ENCODE results near the gene ZNF101. TPM values are rescaled to one million over a fixed set of nuclear protein-coding genes. Genes with fewer than 3 reads are reported as not detected.
A peak's percentile ranks its signal among the peaks of the same experiment; 100 is the strongest.

The ZNF101 gene
- polyA plus RNA-seq (ENCODE audit: insufficient read length in 3 of 3): 10 to 100 TPM; 16.6 to 20.1 (median 16.9) TPM

- DNase-seq (ENCODE audit: low read depth in 3 of 3, low spot score in 2 of 3): peak; percentile 68 to 85 (median 80)
Measured at GRCh38 chr19:19668230-19669012, at the start of gene ZNF101. Gene ZNF101, plus strand, starts transcription at chr19:19668839. Its CDS starts 125 bp downstream, at chr19:19668964.

GRCh38 chr19:19619181-19619848 lies 49.3 kb upstream of the ZNF101 start:
- no peak for DNase-seq (ENCODE audit: low read depth in 3 of 3, low spot score in 2 of 3)

GRCh38 chr19:19619849-19620210 lies 48.8 kb upstream of the ZNF101 start:
- no peak for DNase-seq (ENCODE audit: low read depth in 3 of 3, low spot score in 2 of 3)

GRCh38 chr19:19623383-19623782 lies 45.3 kb upstream of the ZNF101 start:
- no peak for DNase-seq (ENCODE audit: low read depth in 3 of 3, low spot score in 2 of 3)

GRCh38 chr19:19624032-19624570 lies 44.5 kb upstream of the ZNF101 start:
- no peak for DNase-seq (ENCODE audit: low read depth in 3 of 3, low spot score in 2 of 3)

GRCh38 chr19:19626516-19627472 lies 41.8 kb upstream of the ZNF101 start:
- no peak for DNase-seq (ENCODE audit: low read depth in 3 of 3, low spot score in 2 of 3)

- DNase-seq (ENCODE audit: low read depth in 3 of 3, low spot score in 2 of 3): no peak
Measured at GRCh38 chr19:19627621-19628500, 40.8 kb upstream of the ZNF101 start, which contains the start of gene LPAR2. Gene LPAR2, minus strand, starts transcription at chr19:19628220. Its CDS starts 945 bp downstream, at chr19:19627275.

GRCh38 chr19:19628501-19629134 lies 40.0 kb upstream of the ZNF101 start:
- DNase-seq (ENCODE audit: low read depth in 3 of 3, low spot score in 2 of 3): no peak

- no peak for DNase-seq (ENCODE audit: low read depth in 3 of 3, low spot score in 2 of 3)
Measured at GRCh38 chr19:19630062-19630414, 38.6 kb upstream of the ZNF101 start.

- DNase-seq (ENCODE audit: low read depth in 3 of 3, low spot score in 2 of 3): no peak
Measured at GRCh38 chr19:19630426-19630825, 38.2 kb upstream of the ZNF101 start.

- no peak for DNase-seq (ENCODE audit: low read depth in 3 of 3, low spot score in 2 of 3)
Measured at GRCh38 chr19:19631346-19631745, 37.3 kb upstream of the ZNF101 start.

GRCh38 chr19:19632661-19633060 lies 36.0 kb upstream of the ZNF101 start:
- no peak for DNase-seq (ENCODE audit: low read depth in 3 of 3, low spot score in 2 of 3)

GRCh38 chr19:19633711-19634515 lies 34.7 kb upstream of the ZNF101 start:
- no peak for DNase-seq (ENCODE audit: low read depth in 3 of 3, low spot score in 2 of 3)

- DNase-seq (ENCODE audit: low read depth in 3 of 3, low spot score in 2 of 3): no peak
Measured at GRCh38 chr19:19634516-19635312, 33.9 kb upstream of the ZNF101 start.

GRCh38 chr19:19635313-19635702 lies 33.3 kb upstream of the ZNF101 start:
- no peak for DNase-seq (ENCODE audit: low read depth in 3 of 3, low spot score in 2 of 3)

- DNase-seq (ENCODE audit: low read depth in 3 of 3, low spot score in 2 of 3): no peak
Measured at GRCh38 chr19:19636573-19637185, 32.0 kb upstream of the ZNF101 start.

- no peak for DNase-seq (ENCODE audit: low read depth in 3 of 3, low spot score in 2 of 3)
Measured at GRCh38 chr19:19637186-19637522, 31.5 kb upstream of the ZNF101 start.

Data from right renal cortex interstitium (tissue), 3 donors.